Esophagus (tissue), 2 donors: ENCODE measurements around the gene RNASET2. TPM values are rescaled to one million over a fixed set of nuclear protein-coding genes. Genes with fewer than 3 reads are reported as not detected.
"Not testable (repeated sequence)": the region's sequence is repeated elsewhere in the genome, so short reads cannot be mapped to it uniquely, and the experiment has no call there.

Experiments used
- H3K27ac ChIP-seq, 2 donors: one replicate each; pipeline ENCODE4 v1.5.1; 2013; ENCODE audit warnings: low read depth in 2 of 2, mild to moderate bottlenecking in 2 of 2, inconsistent platforms in 1 of 2, low read length in 1 of 2, moderate library complexity in 1 of 2
- H3K27me3 ChIP-seq, 2 donors: one replicate each; pipeline ENCODE4 v1.6.1; 2013; ENCODE audit warnings: low read length in 2 of 2, control low read depth in 1 of 2, mild to moderate bottlenecking in 1 of 2; ENCODE audit not compliant: insufficient read depth in 2 of 2, control insufficient read depth in 1 of 2
- H3K36me3 ChIP-seq, 2 donors: one replicate each; pipeline ENCODE4 v1.6.1; 2013; ENCODE audit warnings: low read length in 1 of 2; ENCODE audit not compliant: control insufficient read depth in 2 of 2, insufficient read depth in 2 of 2
- H3K4me1 ChIP-seq, 2 donors: one replicate each; pipeline ENCODE4 v1.6.1; 2013; ENCODE audit warnings: low read length in 1 of 2; ENCODE audit not compliant: control insufficient read depth in 2 of 2, insufficient read depth in 2 of 2
- H3K4me3 ChIP-seq, 2 donors: one replicate each; pipeline ENCODE4 v1.5.1; 2013; ENCODE audit warnings: low read length in 2 of 2, mild to moderate bottlenecking in 2 of 2, low read depth in 1 of 2, moderate library complexity in 1 of 2
- H3K9me3 ChIP-seq, 2 donors: one replicate each; pipeline ENCODE4 v1.6.1; 2013; ENCODE audit warnings: mild to moderate bottlenecking in 2 of 2, low read depth in 1 of 2, low read length in 1 of 2, moderate library complexity in 1 of 2; ENCODE audit not compliant: control insufficient read depth in 2 of 2, insufficient read depth in 1 of 2
- WGBS, 2 donors: extraction: QIAGEN DNeasy Blood & Tissue Kit; methylation state at CpG; one replicate each; pipeline ENCODE4 v1.1.7; 2013; 5-methylcytosine and 5-hydroxymethylcytosine counted together
- polyA plus RNA-seq, 2 donors: library from polyadenylated mRNA; stranded (reverse); fragments of 200-250 nt; gene quantifications; one replicate each; pipeline ENCODE4 v1.2.3, GENCODE V29; 2013
- donor health status: healthy with polysubstance abuse.
- donor health status: Bipolar disorder and iron deficiency.

RNASET2 gene
- polyA plus RNA-seq, 2 donors: 19.7 to 26.8 TPM

DNA sequence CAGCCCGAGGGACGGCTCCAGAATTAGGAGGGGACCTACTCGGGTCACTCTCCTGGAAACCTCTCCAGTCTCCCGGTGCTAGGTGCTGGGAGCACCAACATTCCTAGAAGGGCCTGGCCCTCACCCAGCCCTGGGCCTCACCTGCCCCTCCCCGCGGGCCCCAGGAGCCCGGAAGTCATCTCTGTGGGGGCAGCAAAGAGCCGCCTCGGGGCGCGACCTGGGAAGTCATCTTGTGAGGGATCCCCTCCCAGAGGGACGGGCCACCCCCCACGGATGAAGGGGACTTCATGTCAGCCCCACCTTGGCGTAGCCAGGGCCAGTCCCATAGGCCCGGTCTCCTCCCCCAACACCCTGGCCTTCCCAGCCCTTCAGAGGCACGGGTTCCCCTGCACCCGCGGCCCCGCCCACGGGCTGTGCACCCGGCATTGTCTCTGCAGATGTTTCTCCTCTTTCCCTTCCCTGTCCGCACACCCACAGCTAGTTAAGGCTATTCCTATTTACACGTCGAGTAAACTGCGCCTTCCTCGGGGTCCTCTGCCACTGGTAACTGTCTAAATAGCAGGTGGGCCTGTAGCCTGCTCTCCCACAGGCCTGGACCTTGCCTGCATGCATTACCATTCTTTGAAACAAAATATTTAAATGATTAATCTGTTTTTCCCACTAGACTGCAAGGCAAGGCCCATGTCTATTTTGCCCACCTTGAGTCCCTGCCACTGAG is 896 bp upstream of the RNASET2 start:
- Histone ChIP-seq H3K27ac (peak overlapping the region; percentile 83 to 91), H3K36me3 (no peaks in the 10 kb centered on the region)
- 7 to 8% methylated on average over 25 to 26 of the region's 26 CpGs for WGBS, 2 donors

DNA sequence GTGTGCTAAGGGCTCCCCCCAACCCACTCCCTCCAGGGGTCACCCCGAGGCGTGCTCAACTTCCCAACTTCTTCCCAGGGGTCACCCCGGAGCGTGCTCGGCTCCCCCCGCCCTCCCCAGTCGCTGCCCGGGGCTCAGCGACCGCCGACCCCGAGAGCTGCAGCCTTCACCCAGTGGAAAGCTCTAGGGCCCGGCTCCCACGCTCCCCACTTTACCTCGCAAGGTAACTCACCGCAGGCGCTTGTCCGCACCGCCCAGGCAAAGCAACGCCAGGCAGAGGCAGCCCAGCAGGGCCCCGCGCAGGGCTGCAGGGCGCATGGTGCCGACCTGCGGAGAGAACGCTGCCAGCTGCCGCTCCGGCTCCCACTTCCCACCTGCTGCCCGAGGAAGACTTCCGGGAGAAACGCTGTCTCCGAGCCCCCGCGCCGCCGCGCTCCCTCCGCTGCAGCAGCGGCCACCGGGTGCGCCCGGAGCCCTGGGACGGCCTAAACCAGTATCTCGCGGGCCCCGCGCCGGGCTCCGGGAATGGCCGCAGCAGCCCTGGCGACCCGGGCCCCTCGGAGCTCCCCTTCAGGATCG is 396 bp downstream of the RNASET2 start:
- peak overlapping the region; percentile 70 to 86 for H3K4me3 ChIP-seq
- no peaks in the 10 kb centered on the region for H3K36me3 ChIP-seq
- H3K27me3 ChIP-seq: no peaks in the 10 kb centered on the region
- peak overlapping the region in 1 of 2 donors; percentile 53 for H3K27ac ChIP-seq
- no peaks in the 10 kb centered on the region for H3K9me3 ChIP-seq
- 1% methylated on average over 51 to 54 of the region's 54 CpGs for WGBS, 2 donors
- H3K4me1 ChIP-seq: peaks cover 0 to 9% of the 10 kb centered on the region in 2 donors

More for the DNA sequence above, 896 bp upstream of the RNASET2 start:
- H3K4me3 ChIP-seq: peak overlapping the region; percentile 70 to 86
- no peaks in the 10 kb centered on the region for H3K27me3 ChIP-seq
- H3K9me3 ChIP-seq: no peaks in the 10 kb centered on the region
- H3K4me1 ChIP-seq: peaks cover 0 to 9% of the 10 kb centered on the region in 2 donors

DNA sequence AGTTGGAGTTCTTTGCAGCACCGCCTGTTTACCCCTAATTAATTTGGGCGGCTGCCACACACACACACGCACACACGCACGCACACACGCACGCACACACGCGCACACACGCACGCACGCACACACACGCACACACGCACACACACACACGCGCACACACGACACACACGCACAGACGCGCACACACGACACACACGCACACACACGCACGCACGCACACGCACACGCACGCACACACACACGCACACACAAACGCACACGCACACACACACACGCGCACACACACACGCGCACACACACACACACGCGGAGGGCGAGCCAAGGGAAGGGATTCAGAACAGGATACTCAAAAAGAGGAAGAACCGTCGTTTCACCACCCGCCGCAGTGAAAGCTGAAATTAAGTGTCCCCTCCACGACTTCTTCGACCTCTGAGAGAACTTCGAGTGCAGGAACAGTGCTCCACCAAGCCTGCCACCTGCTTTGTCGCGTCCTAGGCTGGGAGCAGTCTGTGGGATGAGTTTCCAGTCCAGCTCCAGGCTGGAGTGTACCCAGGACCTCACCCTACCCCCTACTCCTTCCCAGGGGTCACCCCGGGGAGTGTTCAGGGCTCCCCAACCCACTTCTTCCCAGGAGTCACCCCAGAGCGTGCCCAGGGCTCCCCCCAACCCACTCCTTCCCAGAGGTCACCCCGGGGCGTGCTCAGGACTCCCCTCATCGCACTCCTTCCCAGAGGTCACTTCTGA is 1.1 kb downstream of the RNASET2 start:
- 35 to 49% methylated on average over 35 to 52 of the region's 52 CpGs for WGBS, 2 donors
- H3K4me1 ChIP-seq: peaks cover 0 to 9% of the 10 kb centered on the region in 2 donors
- H3K9me3 ChIP-seq: no peaks in the 10 kb centered on the region
- H3K36me3 ChIP-seq: no peaks in the 10 kb centered on the region
- H3K27me3 ChIP-seq: no peaks in the 10 kb centered on the region
- peak overlapping the region; percentile 70 to 86 for H3K4me3 ChIP-seq
- peak overlapping the region in 1 of 2 donors; percentile 53 for H3K27ac ChIP-seq

DNA sequence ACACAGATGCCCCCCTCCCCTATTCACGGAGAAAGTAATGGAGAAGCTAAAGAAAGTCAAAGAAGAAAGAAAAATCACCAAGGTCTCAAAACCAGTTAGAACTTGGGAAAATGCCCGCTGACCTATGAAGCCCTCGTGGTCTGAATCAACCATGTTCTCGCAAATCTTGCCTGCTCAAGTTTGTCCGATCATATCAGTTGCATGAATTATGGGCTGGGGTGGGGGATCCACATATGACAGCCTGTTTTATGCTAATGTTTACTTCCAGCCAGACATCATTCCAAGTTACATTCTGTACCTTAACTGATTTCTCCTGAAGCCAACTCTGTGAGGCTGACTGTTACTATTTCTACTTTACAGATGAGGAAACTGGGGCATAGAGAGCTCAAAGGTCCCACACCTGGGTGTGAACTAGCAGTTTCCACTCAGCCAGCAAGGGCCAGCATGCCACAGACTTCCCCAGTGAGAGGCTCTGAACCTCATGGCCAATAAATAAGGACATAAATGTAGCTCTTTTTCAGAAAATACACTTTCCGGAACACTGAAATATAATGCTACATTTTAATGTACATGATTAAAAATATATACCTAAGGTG is 2.1 kb downstream of the RNASET2 start:
- Histone ChIP-seq H3K36me3 (no peaks in the 10 kb centered on the region), H3K9me3 (no peaks in the 10 kb centered on the region), H3K4me1 (peaks cover 0 to 15% of the 10 kb centered on the region in 2 donors), H3K4me3 (no peak overlapping the region), H3K27me3 (no peaks in the 10 kb centered on the region), H3K27ac (no peak overlapping the region)
- WGBS, 2 donors: 89 to 91% methylated on average over 6 of the region's 6 CpGs

DNA sequence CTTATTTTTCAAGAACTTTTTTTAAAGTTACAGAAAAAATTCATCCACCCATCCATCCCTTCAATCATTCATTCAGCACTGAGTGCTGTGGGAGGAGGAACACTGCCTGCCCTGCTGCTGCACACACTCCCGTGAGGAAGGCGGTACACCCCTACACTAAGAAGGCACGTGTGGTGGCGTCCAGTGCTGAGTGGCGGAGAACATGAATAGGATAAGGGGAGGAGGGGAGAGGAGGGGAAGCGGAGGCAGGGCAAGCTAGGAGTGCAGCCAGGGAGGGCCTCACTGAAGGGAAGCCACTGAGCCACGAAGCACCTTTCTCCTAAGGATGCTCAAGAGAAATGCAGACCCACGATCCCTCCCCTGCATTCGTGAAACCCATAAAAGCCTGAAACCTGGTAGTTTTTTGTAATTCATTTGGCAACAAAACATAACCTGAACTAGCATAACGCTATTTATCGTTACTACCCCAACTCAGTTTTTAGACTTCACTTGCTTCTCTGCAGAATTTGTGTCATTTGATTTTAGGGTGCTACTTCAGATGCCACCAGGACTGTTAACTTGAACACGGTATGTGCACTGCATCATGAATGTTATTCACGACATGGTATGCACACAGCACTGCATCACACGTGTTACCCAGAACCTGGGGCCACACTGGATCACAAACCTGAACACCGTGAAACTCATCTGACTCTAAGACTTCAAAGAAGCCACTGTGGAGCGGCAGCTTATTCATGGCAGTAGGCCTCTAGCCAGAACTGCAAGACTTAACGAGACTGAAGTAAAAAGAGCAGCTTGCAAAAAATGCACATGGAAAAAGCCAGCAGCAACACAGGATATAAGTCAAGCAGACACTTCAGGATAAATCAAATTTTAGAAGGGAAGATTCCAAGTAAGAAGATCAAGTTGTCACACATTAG is 3.5 kb downstream of the RNASET2 start:
- H3K4me1 ChIP-seq: peaks cover 0 to 15% of the 10 kb centered on the region in 2 donors
- H3K27me3 ChIP-seq: no peaks in the 10 kb centered on the region
- H3K27ac ChIP-seq: no peak overlapping the region

DNA sequence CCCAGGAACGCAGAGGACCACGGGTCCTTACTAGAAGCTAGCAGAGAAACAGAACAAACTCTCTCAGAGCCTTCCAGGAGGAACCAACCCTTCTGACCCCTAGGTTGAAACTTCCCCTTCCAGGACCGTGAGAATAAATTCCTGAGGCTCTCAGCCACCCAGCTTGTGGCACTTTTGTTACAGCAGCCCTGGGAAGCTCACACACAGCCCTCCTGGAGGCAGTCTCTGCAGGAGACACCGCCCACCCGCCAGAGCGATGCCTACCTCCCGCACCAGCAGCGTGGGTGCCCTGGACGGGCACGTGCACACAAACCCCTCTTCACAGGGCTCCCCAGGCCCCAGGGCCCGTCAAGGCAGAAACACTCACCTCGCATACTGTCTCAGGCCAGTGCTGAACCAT is 4.2 kb downstream of the RNASET2 start:
- 88 to 90% methylated on average over 12 of the region's 12 CpGs for WGBS, 2 donors
- Histone ChIP-seq H3K36me3 (no peaks in the 10 kb centered on the region), H3K4me3 (no peak overlapping the region), H3K9me3 (no peaks in the 10 kb centered on the region), H3K27ac (no peak overlapping the region), H3K27me3 (no peaks in the 10 kb centered on the region), H3K4me1 (peaks cover 0 to 12% of the 10 kb centered on the region in 2 donors)

More for the DNA sequence above, 3.5 kb downstream of the RNASET2 start:
- Histone ChIP-seq H3K4me3 (no peak overlapping the region), H3K9me3 (no peaks in the 10 kb centered on the region), H3K36me3 (no peaks in the 10 kb centered on the region)
- WGBS, 2 donors: 74 to 75% methylated on average over 17 of the region's 17 CpGs

DNA sequence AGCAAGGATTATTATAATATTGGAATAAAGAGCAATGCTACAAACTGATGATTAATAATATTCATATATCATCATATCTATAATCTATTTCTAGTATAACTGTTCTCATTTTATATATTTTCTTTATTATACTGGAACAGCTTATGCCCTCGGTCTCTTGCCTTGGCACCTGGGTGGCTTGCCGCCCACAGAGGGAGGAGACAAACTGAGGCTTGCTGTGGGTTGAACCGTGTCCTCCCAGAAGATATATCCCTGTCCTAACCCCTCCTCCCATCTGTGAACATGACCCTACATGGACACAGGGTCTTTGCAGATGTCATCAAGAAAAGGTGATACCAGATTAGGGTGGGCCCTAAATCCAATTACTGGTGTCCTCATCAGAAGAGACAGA is 4.7 kb downstream of the RNASET2 start:
- no peaks in the 10 kb centered on the region for H3K27me3 ChIP-seq
- no peak overlapping the region for H3K27ac ChIP-seq
- H3K4me1 ChIP-seq: peaks cover 0 to 12% of the 10 kb centered on the region in 2 donors
- H3K36me3 ChIP-seq: peaks cover 0 to 3% of the 10 kb centered on the region in 2 donors
- H3K9me3 ChIP-seq: no peaks in the 10 kb centered on the region
- 73% methylated on average over 3 of the region's 3 CpGs for WGBS, 2 donors
- H3K4me3 ChIP-seq: no peak overlapping the region

DNA sequence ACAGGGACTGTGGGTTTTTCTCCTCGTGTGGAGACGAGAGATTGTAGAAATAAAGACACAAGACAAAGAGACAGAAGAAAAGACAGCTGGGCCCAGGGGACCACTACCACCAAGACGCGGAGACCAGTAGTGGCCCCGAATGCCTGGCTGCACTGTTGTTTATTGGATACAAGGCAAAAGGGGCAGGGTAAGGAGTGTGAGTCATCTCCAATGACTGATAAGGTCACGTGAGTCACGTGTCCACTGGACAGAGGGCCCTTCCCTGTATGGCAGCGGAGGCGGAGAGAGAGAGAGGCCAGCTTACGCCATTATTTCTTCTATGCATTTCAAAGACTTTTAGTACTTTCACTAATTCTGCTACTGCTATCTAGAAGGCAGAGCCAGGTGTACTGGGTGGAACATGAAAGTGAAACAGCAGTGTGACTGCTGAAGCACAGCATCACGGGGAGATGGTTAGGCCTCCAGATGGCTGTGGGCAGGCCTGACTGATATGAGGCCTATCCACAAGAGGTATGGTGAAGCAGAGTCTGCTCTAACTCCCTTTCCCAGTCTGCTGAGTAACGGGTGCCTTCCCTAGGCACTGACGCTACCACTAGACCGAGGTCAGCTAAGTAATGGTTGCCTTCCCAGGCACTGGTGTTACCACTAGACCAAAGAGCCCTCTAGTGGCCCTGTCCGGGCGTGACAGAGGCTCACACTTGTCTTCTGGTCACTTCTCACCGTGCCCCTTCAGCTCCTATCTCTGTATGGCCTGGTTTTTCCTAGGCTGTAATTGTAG is 5.3 kb downstream of the RNASET2 start:
- not testable (repeated sequence) for H3K27me3 ChIP-seq, H3K9me3 ChIP-seq, H3K4me3 ChIP-seq, H3K36me3 ChIP-seq
- WGBS, 2 donors: 69 to 72% methylated on average over 17 of the region's 17 CpGs
- peak overlapping the region; percentile 20 to 24 for H3K27ac ChIP-seq
- H3K4me1 ChIP-seq: peaks cover 0 to 12% of the 10 kb centered on the region in 2 donors
